Measurements from ENCODE around the gene CAMK4.
"Not testable (repeated sequence)": the region's sequence is repeated elsewhere in the genome, so short reads cannot be mapped to it uniquely, and the experiment has no call there.

The CAMK4 gene

DNA sequence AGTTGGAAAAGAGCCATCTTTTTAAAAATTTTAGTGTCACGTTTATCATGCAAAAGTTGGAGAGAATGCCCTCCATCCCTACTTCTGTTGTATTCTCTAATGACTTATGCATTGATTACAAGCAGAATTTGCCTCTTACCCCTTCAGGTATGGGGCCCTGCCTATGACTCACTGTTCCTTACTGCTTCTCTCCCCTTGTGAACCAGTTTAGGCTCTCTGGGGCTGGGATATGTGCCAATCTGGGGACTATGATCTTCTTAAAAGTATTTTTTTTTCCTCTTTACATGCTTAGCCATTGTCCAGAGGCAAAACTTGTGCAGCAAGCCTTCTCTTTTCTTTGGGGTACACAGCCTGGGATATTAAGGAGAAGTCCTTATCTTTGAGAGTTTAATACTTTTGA, 37.4 kb downstream of the CAMK4 start:
- DNase-seq, result no peak

DNA sequence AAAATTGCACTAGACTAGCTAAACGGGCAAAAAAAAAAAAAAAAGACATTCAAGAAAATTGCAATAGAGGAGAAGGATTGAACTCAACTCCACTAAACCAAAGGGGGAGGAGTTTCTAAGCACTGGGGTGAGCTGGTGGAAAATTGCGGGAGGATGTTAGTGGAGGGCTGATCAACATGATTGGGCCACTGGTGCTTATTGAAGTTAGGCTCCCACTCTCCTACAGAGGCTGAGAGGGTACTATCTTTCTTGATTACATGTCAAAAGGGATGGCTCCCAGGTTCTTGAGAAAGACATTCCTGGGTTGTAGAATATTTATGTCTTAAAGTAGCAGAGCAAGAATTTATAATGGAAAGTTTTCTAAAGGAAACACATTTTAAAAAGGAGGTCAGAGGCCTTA, 38.0 kb downstream of the CAMK4 start:
- no peak for DNase-seq

DNA sequence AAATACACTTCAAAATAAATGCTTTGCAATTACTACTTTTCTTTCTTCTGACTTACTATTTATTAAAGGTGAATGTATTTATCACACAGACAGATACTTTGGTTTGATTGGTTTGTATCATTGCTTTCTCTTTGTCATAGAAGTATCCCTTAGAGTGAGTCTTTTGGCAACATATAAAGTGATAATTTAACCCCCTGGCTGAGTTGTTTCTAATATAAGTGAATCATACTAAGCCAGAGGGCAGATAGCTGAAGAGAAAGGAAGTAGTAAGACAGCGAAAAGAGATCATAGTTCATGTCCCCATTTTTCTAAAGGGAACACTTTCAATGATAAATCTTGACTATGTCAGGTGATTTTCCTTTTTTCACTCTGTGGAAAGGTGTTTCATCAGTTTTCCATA, 38.6 kb downstream of the CAMK4 start:
- no peak for DNase-seq

DNA sequence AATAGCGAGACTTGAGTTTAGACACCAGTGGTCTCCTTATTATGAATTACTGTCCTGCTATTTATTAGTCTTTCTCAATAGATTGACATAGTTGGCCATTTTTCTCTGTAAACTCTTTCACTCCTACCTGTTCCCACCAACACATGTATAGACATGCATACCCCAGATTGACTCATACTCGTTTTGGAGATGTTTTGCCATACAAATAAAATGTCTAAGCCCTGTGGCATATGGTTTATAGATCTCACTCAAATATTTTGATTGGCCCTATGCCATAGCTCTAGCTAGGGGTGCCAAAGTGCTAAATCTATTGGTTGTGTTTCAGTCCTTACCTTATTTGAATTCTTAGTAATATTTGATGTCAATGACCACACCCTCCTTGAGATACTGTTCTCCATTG, 42.3 kb downstream of the CAMK4 start:
- DNase-seq, result no peak

DNA sequence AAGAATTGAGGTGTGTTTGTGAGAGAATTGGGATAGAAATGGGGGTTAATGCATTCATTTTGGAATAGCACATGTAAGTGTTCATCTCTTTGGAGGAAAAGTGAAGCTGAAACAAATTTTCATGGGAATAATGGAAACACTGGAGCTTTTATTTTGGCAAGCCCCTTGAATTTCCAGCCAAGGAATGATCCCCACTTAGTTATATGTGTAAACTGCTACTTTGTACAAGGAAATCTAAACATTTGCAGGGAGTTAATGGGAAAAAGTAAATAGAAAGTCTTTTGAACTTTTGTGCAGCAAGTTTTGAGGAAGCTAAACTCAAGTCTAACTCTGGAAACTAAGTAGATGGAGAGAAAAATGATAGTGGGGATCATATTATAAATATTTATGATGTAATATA, 44.1 kb downstream of the CAMK4 start:
- no peak for DNase-seq

DNA sequence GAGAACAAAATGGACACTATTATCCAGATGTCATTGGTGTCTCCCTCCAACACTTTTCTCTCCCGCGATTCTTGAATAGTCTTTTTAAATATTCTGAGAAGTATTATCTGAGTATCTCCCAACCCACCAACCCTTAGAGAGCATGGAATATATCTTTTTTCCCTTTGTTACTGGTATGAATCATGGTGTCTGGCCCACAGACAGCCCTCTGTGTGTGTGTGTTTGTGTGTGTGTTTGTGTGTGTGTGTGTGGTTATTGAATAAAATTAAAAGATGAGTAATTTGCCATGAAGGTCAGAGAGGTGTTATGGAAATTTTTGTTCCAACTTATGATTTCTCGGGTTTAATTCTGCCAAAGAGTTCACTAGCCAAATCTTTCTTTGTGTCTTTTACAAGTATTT, 47.7 kb downstream of the CAMK4 start:
- DNase-seq, result no peak

DNA sequence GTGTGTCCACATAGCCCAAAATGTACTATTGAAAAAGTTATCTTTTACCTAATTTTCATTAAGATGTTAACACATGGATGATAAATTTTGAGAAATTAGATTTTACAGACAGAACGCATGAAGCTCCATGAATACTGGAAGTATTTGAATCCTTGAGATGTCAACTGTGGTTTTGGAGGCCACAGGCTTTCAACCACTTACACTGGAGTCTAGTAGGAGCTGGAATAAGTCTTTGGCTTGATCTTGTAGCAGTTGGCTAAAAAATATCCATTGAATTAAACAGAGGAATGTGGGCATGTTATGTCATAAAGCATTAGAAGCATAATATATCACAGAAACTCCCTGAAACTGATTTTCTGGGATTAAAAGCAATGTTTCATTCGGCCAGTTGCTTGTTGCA, 52.9 kb downstream of the CAMK4 start:
- DNase-seq, result no peak

DNA sequence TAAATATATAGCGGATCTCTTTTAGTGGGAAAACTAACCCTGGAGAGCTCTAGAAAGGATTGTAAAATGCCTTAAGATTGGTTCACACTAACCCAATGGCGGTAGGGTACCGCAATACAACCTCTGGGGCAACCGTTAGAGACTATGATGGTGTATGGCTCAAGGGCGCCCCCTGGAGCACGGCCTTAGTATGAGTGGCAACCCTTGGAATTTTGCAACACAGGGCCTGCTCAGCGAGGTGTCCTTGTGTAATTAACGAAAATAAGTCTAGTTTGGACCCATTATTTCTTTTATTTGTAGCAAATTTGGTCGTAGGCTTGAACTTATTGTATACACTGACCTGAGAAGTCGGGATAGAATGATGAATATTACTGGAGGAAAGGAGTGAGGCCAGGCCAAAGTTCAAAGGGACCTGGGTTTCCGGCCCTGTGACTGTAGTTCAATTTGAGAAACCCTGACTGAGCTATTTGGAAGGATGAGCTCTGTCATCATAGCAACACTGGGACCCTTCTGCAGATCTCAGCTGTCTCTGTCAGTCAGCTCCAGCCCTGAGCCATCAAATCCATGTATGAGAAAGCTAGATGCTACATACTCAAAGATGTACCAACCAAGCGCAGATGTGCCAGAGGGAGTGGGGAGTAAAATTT, 54.8 kb downstream of the CAMK4 start:
- peak; percentile 90 for DNase-seq

DNA sequence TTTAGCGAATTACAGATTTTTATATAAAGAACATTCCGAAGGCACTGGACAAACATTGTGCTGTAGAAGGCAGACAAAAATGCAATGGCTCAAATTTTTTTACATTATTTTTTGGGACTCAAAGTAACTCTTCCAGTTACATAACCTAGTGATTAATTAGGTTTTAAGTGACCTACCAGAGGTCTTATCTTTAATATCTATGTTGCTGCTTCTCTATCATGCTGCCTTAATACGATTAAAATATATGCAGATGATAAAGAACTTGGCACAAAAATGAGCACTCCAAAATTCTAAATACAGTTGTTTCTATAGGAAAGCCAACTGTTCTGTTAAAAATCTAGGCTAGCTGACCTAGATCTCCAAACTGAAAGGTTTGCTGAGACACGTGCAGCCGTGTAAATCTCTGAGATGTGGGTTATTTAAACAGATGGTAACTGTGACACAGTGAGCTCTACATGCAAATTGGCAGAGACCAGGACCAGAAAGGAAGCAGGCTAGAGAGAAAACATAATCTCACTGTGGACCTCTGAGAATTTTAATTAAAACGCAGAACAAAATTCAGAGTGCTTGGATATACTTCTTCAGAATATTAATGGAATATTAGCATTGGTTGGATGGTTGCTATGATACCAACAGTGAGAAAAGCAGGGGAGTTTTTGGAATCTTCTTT, 56.2 kb downstream of the CAMK4 start:
- DNase-seq, result no peak

DNA sequence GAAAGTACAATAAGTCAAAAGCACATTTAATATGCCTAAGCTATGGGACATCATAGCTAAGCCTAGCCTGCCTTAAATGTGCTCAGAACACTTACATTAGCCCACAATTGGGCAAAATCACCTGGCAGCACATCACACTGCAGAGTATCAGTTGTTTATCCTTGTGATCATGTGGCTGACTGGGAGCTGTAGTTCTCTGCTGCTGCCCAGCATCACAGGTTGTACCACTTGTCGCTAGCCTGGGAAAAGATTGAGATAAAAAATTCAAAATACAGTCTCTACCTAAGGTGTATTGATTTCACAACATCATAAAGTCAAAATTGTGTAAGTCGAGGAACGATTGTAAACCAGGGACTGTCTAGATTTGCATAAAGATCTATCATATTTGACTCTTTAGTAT, 58.6 kb downstream of the CAMK4 start:
- no peak for DNase-seq

DNA sequence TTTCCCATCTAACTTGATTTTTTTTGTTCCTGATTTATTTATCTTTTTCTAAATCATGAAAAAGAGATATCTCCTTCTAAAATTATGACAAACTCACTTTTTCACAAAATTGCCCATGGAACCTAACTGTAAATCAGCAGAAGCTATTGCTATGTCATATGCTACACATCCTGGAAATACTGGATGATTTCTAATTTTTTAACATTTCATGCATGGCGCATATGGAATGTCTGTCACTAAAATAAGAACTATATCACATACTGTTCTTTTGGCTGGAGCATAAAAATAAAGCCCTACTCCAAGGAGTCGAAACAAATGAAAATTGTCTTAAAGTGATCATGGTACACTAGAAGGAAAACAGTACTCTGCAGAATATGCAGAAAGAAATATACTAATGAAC, 60.6 kb downstream of the CAMK4 start:
- DNase-seq, result no peak

DNA sequence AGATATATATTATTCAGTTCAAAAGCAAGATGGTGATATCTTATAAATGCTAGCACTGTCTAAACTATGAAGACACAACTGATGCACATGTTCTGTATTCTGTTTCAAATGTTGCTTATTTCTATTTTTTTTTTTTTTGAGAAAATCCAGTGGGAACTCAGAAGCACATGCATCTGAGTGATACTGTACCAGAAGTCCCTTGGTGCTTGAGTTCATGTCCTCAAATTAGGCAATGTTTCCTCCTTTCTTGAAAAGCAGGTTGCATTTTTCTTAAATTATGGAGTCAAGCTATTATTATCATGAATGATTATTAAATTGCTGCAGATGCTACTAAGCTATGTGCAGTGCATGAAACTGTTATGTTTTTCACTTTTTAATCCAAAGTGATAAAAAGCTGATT, 70.4 kb downstream of the CAMK4 start:
- DNase-seq, result no peak

DNA sequence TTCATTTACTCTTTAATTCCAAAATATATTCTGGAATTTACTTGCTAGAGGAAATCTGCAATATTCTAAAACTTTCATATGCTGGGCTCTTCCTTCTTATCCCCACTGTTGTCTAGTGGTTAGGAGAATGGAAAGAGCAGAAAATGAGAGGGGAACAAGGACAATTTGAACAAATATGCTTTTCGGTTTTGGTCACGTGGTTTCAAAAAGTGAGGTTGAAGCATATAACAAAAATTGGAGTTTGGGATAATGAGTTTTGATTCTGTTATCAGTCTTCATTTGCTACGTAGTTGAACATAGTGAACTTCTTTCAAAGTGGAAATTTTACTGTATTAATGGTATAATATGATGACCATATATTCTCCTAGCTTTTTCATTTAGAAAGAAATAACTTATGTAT, 71.5 kb downstream of the CAMK4 start:
- DNase-seq, result no peak

DNA sequence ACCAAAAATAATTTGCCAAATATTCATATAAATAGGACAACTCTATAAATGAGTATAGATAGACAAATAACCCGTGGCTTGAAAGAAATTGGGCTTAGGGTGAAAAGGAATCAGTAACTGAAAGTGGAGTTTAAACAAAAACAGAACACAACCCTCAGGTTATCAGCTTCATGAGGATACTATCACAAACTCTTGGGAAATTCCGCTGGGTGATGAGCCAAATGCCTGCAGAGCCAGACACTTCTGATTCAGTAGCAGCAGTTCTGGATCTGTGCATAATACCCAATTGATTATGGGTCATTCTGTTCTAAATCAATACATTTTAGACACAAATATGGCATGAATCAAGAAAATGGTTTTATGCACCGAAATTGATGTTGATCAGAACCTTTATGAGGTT, 72.4 kb downstream of the CAMK4 start:
- no peak for DNase-seq

DNA sequence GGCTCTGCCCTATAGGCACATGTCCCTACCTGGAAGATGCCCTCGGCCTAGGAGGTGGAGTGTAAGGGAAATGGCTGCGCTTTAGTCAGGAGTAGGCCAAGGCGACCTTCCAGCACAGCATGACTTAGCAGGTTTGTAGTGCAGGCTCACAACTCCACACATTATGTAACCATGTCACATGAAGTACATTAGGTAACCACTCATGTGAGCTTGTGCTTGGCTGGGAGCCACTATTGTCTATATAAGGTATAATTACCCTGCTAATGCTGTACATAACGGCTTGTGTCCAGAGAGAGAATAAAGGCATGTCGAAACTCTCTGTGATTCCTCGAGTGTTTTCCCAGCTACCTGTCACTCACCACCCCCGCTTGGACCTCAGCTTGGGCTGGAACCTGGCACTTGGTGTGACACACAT, 74.9 kb downstream of the CAMK4 start:
- DNase-seq, result no peak

DNA sequence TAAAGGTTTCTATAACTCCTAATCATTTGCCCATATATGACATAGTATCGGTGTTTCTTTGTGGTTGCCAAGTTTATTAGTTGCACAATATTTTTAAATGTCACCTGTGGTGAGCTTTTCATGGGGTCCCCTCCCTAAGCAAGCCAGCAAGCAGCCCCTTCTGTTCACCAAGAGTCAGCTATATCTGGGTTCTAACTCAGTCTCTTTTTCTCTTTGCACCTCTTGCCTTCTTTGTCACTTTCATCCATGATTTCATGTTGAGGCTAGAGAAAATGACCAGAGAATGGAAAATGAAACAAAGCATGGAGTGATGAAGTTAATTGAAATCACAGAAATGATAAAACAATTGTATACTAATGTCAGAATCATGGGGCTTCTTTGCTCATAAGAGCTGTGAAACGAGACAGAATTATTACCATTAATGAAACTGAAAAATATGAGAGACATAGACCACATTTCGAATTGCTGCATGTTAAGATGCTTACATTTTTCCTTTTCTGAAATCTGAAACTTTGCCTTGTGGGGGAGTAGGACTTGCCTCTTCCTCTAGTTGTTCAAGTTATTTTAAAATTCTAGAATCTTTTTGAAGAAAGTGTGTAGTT, 75.7 kb downstream of the CAMK4 start:
- DNase-seq, result no peak

DNA sequence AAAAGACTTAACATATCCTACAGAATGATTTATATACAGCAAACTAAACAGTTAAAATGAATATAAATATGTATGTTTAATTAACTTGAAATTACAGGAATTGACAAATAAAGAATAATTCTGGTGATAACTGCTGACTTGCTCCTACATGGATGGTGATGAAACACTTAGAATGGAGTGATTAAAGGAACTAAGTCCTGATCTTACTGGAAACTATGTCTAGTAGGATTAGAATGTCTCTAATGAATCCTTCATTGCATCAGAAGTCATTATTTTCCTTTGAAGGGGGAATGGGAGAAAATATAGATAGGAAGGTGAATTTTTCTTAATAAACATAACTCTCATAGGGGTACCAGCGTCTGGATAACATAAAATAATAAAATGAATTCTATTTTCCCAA, 77.1 kb downstream of the CAMK4 start:
- no peak for DNase-seq

DNA sequence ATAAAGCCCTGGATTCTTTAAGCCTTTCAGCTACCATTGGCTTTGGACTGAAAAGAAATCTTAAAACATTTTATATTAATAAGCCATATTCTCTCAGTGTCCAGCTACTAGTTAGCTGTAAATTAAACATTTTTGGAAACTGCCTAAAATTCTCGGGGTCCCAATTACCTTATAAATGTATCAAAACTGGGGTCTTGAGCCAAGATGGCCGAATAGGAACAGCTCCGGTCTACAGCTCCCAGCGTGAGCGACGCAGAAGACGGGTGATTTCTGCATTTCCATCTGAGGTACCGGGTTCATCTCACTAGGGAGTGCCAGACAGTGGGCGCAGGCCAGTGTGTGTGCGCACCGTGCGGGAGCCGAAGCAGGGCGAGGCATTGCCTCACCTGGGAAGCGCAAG, 77.9 kb downstream of the CAMK4 start:
- not testable (repeated sequence) for DNase-seq

DNA sequence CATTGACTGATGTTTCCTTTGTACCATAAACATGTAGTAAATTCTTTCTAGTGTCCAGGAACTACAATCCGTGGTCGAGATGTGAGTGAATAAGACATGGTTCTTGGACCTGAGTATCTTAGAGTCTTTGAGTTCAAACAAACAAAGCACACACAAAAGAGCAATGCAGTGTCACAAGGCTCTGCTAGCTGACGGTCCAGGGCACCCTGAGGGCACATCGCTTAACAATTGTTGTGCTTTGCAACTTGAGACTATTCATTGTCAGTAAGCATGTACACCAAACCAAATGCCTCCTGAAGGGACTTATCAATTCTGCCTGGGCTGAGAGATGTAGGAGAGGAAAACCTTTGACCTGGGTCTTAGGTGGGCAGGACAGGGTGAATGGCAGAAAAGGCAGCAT, 84.8 kb downstream of the CAMK4 start:
- DNase-seq, result no peak

DNA sequence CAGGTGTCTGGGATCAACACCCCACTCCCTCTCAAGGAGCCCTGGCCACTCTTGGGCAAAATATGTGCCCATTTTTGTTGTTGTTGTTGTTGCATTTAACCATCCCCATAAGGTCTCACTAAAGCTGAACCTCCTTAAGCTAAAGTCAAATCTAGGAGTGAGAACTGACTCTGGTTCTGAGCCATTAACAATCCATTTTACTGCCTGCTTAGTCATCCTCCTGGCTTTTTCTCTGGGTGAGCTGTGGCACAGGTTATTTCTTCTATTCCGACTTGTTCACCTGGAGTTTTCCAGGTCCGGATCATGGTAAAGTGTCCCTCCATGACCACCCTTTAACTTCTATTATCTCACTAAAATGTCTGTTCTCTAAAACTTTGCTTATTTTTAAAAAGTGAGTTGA, 85.2 kb downstream of the CAMK4 start:
- DNase-seq, result no peak

DNA sequence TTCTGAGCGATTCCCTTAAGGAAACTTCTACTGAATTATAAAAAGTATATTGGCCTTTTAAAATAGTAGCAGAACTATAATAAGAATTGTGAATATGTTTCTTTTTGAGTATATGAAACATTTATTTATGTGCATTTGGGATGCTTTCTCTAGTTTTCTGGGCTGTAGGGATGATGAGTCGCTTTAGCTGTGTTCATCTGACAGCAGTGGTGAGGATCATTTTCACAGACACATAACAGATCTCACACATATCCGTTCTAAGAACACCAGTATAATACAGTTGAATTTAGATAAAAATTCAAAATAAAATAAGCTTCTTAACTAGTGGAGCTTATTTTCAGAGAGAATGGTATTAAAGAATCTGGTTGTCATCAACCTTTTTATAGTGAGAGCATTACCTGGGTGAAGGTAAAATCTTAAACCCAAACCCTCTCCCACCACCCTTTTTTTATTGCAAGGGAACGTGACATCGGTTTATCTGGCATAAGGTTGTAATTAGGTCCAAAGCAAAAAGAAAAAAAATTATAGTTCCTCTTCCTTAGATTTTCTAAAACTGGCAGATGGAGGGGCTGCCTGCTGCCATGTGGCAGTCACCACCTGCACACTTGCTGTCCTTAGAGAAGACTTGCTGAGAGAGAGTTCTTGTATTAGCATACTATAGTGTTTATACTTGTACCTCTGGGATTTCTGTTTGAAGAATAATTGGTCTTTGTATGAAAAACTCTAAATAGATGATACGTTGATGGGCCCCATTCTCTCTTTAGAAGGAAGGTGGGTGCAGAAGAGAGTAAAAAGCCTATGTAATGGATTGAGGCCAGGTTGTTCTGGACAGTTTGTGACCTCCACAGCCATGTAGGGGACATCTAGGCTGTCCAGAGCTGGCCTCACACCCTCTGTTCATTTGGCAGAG, 86.8 kb downstream of the CAMK4 start:
- no peak for DNase-seq

DNA sequence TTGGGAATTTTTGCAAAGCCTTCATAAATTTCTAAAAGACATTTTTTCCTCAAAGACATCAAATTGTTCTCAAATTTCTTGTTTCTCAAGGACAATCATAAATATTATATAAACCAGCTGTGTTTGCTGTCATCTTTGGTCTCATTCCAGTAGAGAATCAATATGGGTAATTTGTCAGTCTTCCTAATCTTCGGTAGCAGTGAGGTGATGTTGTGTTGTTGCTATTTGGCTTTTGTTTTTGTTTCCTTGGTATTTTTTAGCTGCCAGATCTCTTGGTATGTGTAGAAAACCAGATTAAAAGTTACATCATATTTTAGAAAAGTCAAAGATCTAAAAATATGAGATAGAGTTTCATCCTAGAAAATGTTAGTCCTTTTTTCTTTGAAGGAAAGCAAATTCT, 87.5 kb downstream of the CAMK4 start:
- no peak for DNase-seq

DNA sequence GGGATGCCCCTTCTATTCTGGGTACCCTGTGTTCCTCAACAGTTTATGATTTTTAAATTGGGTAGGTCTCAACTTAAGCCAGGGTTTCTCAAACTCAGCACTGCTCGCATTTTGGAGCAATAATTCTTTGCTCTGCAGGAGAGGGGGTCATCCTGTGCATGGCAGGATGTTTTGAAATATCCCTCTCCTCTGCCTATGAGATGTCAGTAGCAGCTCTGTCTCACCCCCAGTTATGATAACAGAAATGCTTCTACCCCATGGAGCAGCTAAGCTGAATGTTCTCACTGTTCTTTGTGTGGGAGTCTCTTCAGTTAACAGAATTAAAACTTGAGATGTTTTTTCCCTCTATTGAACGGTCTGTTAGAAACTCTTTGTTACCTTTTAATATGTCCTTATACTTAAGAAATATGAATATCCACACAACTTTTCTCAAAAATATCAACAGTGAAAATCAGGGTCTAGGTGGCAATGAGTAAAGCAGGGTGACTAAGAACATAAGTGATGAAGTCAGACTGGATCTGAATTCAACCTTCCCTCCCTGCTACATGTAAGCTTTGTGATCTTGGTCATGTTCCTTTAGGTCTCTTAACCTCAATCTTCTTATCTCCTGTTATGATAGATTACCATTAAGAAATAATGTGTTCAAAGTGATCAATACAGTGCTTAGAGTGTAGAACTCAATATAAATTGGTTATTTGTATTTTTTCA, 89.0 kb downstream of the CAMK4 start:
- DNase-seq, result no peak
